CD4-positive, alpha-beta T cell (primary cell): Measurements from ENCODE around the gene ADGRG2. TPM values are rescaled to one million over a fixed set of nuclear protein-coding genes. Genes with fewer than 3 reads are reported as not detected.

Source experiments
- ATAC-seq: fragments of 200-7000 bp; cut with Tn5 transposase; one replicate; pipeline ENCODE4 v1.10.0; 2022; ENCODE audit warnings: mild to moderate bottlenecking; ENCODE audit not compliant: poor library complexity
- CTCF ChIA-PET: fragments of 350-600 bp; sonication (Branson Sonifier 250); formaldehyde crosslinking; loops from one replicate; lab custom pipeline; 2021; ENCODE audit warnings: antibody characterized with exemption, inconsistent platforms; lab: Charles Lee
- POLR2A ChIA-PET: fragments of 350-600 bp; sonication (Branson Sonifier 250); formaldehyde crosslinking; loops from one replicate; lab custom pipeline; 2021; ENCODE audit warnings: antibody characterized with exemption, inconsistent platforms; lab: Charles Lee
- DNase-seq, 14 experiments: peaks; one replicate each; pipeline ENCODE4 v3.0.0-alpha.2; 2013 to 2020; ENCODE audit warnings: mixed read lengths in 2 of 14
- H3K27ac ChIP-seq, 2 donors: one replicate each; pipeline versions ENCODE4 v1.5.1 to v1.7.0; 2013; ENCODE audit warnings: low read length in 2 of 2, low read depth in 1 of 2, mild to moderate bottlenecking in 1 of 2
- H3K27me3 ChIP-seq, 2 experiments: 1 replicate in 1 of 2; 2 replicates in 1 of 2; pipeline versions ENCODE4 v1.6.1 to v1.7.0; 2013; ENCODE audit warnings: low read length in 2 of 2, control low read depth in 1 of 2, mild to moderate bottlenecking in 1 of 2, moderate library complexity in 1 of 2; ENCODE audit not compliant: insufficient read depth in 2 of 2, control insufficient read depth in 1 of 2
- H3K36me3 ChIP-seq: one replicate; pipeline ENCODE4 v1.6.1; 2013; ENCODE audit warnings: low read length, control low read depth; ENCODE audit not compliant: insufficient read depth
- H3K4me1 ChIP-seq: one replicate; pipeline ENCODE4 v1.6.1; 2013; ENCODE audit warnings: low read length, control low read depth; ENCODE audit not compliant: insufficient read depth
- H3K4me3 ChIP-seq: one replicate; pipeline ENCODE4 v1.5.1; 2013; ENCODE audit warnings: mild to moderate bottlenecking, low read length, moderate library complexity
- H3K9me3 ChIP-seq, 2 experiments: 1 replicate in 1 of 2; 2 replicates in 1 of 2; pipeline versions ENCODE4 v1.6.1 to v1.7.0; 2013; ENCODE audit warnings: low read length in 2 of 2, mild to moderate bottlenecking in 2 of 2, control low read depth in 1 of 2, moderate library complexity in 1 of 2; ENCODE audit not compliant: control insufficient read depth in 1 of 2, insufficient read depth in 1 of 2
- H3K27ac Mint-ChIP-seq: one replicate; pipeline ENCODE4 v1.8.0; 2020; ENCODE audit warnings: mixed read lengths
- H3K27me3 Mint-ChIP-seq: one replicate; pipeline ENCODE4 v1.8.0; 2021; ENCODE audit warnings: mixed read lengths
- H3K36me3 Mint-ChIP-seq: one replicate; pipeline ENCODE4 v1.8.0; 2021; ENCODE audit warnings: low read depth, mixed read lengths
- H3K4me1 Mint-ChIP-seq: one replicate; pipeline ENCODE4 v1.8.0; 2021; ENCODE audit warnings: low read depth, mixed read lengths
- H3K4me3 Mint-ChIP-seq: one replicate; pipeline ENCODE4 v1.8.0; 2020; ENCODE audit warnings: mild to moderate bottlenecking, mixed read lengths
- H3K9me3 Mint-ChIP-seq: one replicate; pipeline ENCODE4 v1.8.0; 2020; ENCODE audit warnings: mixed read lengths
- intact Hi-C, 2 experiments: fragments of 100-400 bp; cut with DNase I in 1 of 2; cut with micrococcal nuclease in 1 of 2; formaldehyde crosslinking; loops; one replicate each; pipeline versions ENCODE4 v1.15.1 to v1.9.0; 2023 to 2025; cut with DNase I, micrococcal nuclease
- total RNA-seq, 174 experiments: library from RNA in 2 of 174; stranded (reverse) in 2 of 174; gene quantifications; one replicate each; pipeline ENCODE4 v1.2.3 and lab custom pipeline; 2021 to 2026
- TF ChIP-seq, protein P1 (sequence below): fragments of 200-600 bp; IDR thresholded peaks from one replicate; pipeline ENCODE4 v1.8.0; 2022; ENCODE audit warnings: antibody characterized with exemption, mild to moderate bottlenecking

The ADGRG2 gene
- total RNA-seq, 2 experiments from 2014 or later = not detected

- ChIA-PET CTCF (interaction anchor here (0.6 to 0.8 kb wide), 2 partner anchors 13 to 408 kb away, joined by 3 read pairs; no protein-coding TSS in a partner anchor), POLR2A (no interaction called here)
- Mint-ChIP-seq H3K27me3 (no peaks in the 10 kb centered on the region), H3K4me3 (no peak overlapping the region), H3K9me3 (no peaks in the 10 kb centered on the region), H3K27ac (no peak overlapping the region), H3K4me1 (no peaks in the 10 kb centered on the region), H3K36me3 (no peaks in the 10 kb centered on the region)
- Histone ChIP-seq H3K9me3 (no peaks in the 10 kb centered on the region), H3K4me3 (no peak overlapping the region), H3K4me1 (no peaks in the 10 kb centered on the region), H3K27me3 (no peaks in the 10 kb centered on the region), H3K36me3 (no peaks in the 10 kb centered on the region), H3K27ac (no peak overlapping the region)
- TF ChIP-seq, protein P1, sequence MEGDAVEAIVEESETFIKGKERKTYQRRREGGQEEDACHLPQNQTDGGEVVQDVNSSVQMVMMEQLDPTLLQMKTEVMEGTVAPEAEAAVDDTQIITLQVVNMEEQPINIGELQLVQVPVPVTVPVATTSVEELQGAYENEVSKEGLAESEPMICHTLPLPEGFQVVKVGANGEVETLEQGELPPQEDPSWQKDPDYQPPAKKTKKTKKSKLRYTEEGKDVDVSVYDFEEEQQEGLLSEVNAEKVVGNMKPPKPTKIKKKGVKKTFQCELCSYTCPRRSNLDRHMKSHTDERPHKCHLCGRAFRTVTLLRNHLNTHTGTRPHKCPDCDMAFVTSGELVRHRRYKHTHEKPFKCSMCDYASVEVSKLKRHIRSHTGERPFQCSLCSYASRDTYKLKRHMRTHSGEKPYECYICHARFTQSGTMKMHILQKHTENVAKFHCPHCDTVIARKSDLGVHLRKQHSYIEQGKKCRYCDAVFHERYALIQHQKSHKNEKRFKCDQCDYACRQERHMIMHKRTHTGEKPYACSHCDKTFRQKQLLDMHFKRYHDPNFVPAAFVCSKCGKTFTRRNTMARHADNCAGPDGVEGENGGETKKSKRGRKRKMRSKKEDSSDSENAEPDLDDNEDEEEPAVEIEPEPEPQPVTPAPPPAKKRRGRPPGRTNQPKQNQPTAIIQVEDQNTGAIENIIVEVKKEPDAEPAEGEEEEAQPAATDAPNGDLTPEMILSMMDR = no peak
- DNase-seq (no peak), ATAC-seq (no peak)
- intact Hi-C loops = no loop called here
Observed at GRCh38 chrX:19028560-19028959, 93.7 kb downstream of the ADGRG2 start.

DNA sequence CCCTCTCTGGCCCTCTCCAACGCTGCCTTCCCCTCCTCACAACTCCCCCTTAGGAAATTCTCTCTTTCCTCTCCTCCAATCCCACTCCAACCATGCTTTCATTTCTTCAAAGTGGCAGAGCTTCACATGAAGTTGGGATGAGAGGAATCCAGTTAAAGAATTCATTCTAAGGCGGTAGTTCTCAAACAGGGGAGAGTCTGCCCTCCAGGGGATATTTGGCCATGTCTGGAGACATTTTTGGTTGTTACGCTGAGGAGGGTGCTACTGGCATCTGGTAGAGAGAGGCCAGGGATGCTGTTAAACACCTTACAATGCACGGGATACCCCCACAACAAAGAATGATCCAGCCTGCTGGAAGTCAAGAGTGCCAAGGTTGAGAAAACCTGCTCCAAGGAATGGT is 97.9 kb downstream of the ADGRG2 start:
- Histone ChIP-seq H3K9me3 (no peaks in the 10 kb centered on the region), H3K27me3 (no peaks in the 10 kb centered on the region), H3K27ac (no peak overlapping the region), H3K36me3 (no peaks in the 10 kb centered on the region), H3K4me1 (no peaks in the 10 kb centered on the region), H3K4me3 (no peak overlapping the region)
- ATAC-seq (no peak), DNase-seq (no peak)
- no peaks in the 10 kb centered on the region for H3K9me3 Mint-ChIP-seq
- H3K4me1 Mint-ChIP-seq = no peaks in the 10 kb centered on the region
- ChIA-PET CTCF (no interaction called here), POLR2A (no interaction called here)
- intact Hi-C loops = no loop called here
- H3K27me3 Mint-ChIP-seq = no peaks in the 10 kb centered on the region
- no peaks in the 10 kb centered on the region for H3K36me3 Mint-ChIP-seq
- no peak overlapping the region for H3K27ac Mint-ChIP-seq
- TF ChIP-seq, protein P1 = no peak
- no peak overlapping the region for H3K4me3 Mint-ChIP-seq

DNA sequence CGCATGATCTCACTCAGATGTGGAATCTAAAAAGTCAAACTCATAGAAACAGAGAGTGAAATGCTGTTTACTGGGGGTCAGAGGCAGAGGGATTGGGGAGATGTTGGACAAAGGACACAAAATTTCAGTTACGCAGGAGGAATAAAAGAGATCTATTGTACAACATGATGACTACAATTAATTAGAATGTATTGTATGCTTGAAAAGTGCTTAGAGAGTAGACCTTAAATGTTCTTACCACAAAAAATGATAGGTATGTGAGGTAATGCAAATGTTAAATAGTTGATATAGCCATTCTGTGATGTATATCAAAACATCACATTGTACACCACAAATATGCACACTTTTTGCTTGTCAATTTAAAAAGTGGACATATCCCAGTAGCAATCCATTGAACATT is 102.3 kb downstream of the ADGRG2 start:
- no peaks in the 10 kb centered on the region for H3K36me3 ChIP-seq
- no peaks in the 10 kb centered on the region for H3K27me3 ChIP-seq
- intact Hi-C loops = no loop called here
- H3K27me3 Mint-ChIP-seq = no peaks in the 10 kb centered on the region
- ChIA-PET POLR2A (no interaction called here), CTCF (interaction anchor here (0.7 kb wide), 1 partner anchor 1418 kb away, joined by 3 read pairs; no protein-coding TSS in a partner anchor)
- ATAC-seq (no peak), DNase-seq (no peak)
- no peak overlapping the region for H3K4me3 Mint-ChIP-seq
- no peaks in the 10 kb centered on the region for H3K9me3 Mint-ChIP-seq
- no peaks in the 10 kb centered on the region for H3K4me1 ChIP-seq
- TF ChIP-seq, protein P1 = no peak
- H3K36me3 Mint-ChIP-seq = no peaks in the 10 kb centered on the region
- H3K4me3 ChIP-seq = no peak overlapping the region
- no peaks in the 10 kb centered on the region for H3K9me3 ChIP-seq
- no peak overlapping the region for H3K27ac ChIP-seq
- H3K4me1 Mint-ChIP-seq = no peaks in the 10 kb centered on the region
- H3K27ac Mint-ChIP-seq = no peak overlapping the region
